ENCODE results near the gene ATP5F1A.

- TF ChIP-seq CTCF (conservative IDR thresholded peaks at IDR 0.05) (no peak), ZFX (IDR thresholded peaks at IDR 0.05) (no peak)
Measured at GRCh38 chr18:46072376-46072867, 25.7 kb downstream of the ATP5F1A start.
